IMR-90 (cell line): ENCODE measurements around the gene ITPKB. TPM values are rescaled to one million over a fixed set of nuclear protein-coding genes. Genes with fewer than 3 reads are reported as not detected.

ENCODE experiments used
- ATAC-seq: fragments of 200-7000 bp; cut with Tn5 transposase; 2 replicates; pipeline ENCODE4 v1.9.1; 2020; ENCODE audit warnings: low read depth, mild to moderate bottlenecking, moderate library complexity
- BruUV-seq: library from RNA; stranded (reverse); fragments of 400-500 nt; replicated peaks from 2 replicates; lab custom pipeline; 2021; lab: Mats Ljungman, UMichigan
- CTCF ChIA-PET: fragments of 300-600 bp; formaldehyde crosslinking; extraction: SDS; loops from one replicate; lab custom pipeline; 2021; ENCODE audit warnings: antibody characterized with exemption; lab: Yijun Ruan, JAX
- POLR2A ChIA-PET: fragments of 300-600 bp; sonication (Branson Sonifier 250); formaldehyde crosslinking; loops from one replicate; lab custom pipeline; 2022; ENCODE audit warnings: antibody characterized with exemption; ENCODE audit not compliant: unreplicated experiment; lab: Charles Lee
- DNase-seq: peaks from one replicate; pipeline ENCODE4 v3.0.0; 2013
- H2AFZ ChIP-seq: replicated peaks from 2 replicates; pipeline ENCODE3; 2013; ENCODE audit warnings: low read length, mild to moderate bottlenecking; ENCODE audit not compliant: poor library complexity
- H2AK5ac ChIP-seq: 2 replicates; pipeline ENCODE4 v1.6.1; 2013; ENCODE audit warnings: low read depth, low read length, inconsistent platforms
- H2AK9ac ChIP-seq: replicated peaks from 2 replicates; pipeline ENCODE3; 2013; ENCODE audit warnings: mild to moderate bottlenecking, low read depth, low read length, moderate library complexity; ENCODE audit not compliant: poor library complexity
- H2BK120ac ChIP-seq: 2 replicates; pipeline ENCODE4 v1.6.1; 2013; ENCODE audit warnings: low read depth, low read length, inconsistent platforms
- H2BK15ac ChIP-seq: 3 replicates; pipeline ENCODE4 v1.6.1; 2013; ENCODE audit warnings: low read depth, low read length, inconsistent platforms
- H2BK20ac ChIP-seq: 2 replicates; pipeline ENCODE4 v1.6.1; 2013; ENCODE audit warnings: low read depth, mild to moderate bottlenecking, inconsistent platforms, low read length, moderate library complexity
- H2BK5ac ChIP-seq: 2 replicates; pipeline ENCODE4 v1.6.1; 2013; ENCODE audit warnings: mild to moderate bottlenecking, low read depth, low read length, inconsistent platforms; ENCODE audit not compliant: poor library complexity, severe bottlenecking
- H3K14ac ChIP-seq: replicated peaks from 2 replicates; pipeline ENCODE4 v1.6.1; 2013; ENCODE audit warnings: low read depth, low read length, inconsistent platforms
- H3K18ac ChIP-seq: 2 replicates; pipeline ENCODE4 v1.6.1; 2013; ENCODE audit warnings: low read depth, low read length, control low read depth
- H3K23ac ChIP-seq: 2 replicates; pipeline ENCODE4 v1.6.1; 2013; ENCODE audit warnings: low read depth, low read length, inconsistent platforms
- H3K27ac ChIP-seq: 2 replicates; pipeline ENCODE4 v1.5.1; 2013; ENCODE audit warnings: mild to moderate bottlenecking, control low read depth, low read length; ENCODE audit not compliant: insufficient read depth
- H3K27me3 ChIP-seq: 2 replicates; pipeline ENCODE4 v1.6.1; 2013; ENCODE audit warnings: low read length; ENCODE audit not compliant: control insufficient read depth, insufficient read depth
- H3K36me3 ChIP-seq: 2 replicates; pipeline ENCODE4 v1.6.1; 2013; ENCODE audit warnings: low read length, mixed read lengths; ENCODE audit not compliant: control insufficient read depth, insufficient read depth
- H3K4ac ChIP-seq: 2 replicates; pipeline ENCODE4 v1.6.1; 2013; ENCODE audit warnings: low read depth, low read length, inconsistent platforms
- H3K4me1 ChIP-seq: 2 replicates; pipeline ENCODE4 v1.6.1; 2013; ENCODE audit warnings: low read length, mixed read lengths; ENCODE audit not compliant: control insufficient read depth, insufficient read depth
- H3K4me2 ChIP-seq: 2 replicates; pipeline ENCODE4 v1.6.1; 2013; ENCODE audit warnings: low read depth, mild to moderate bottlenecking, control low read depth, low read length, moderate library complexity
- H3K4me3 ChIP-seq: 2 replicates; pipeline ENCODE4 v1.5.1; 2013; ENCODE audit warnings: low read depth, mild to moderate bottlenecking, control low read depth, low read length, moderate library complexity; ENCODE audit not compliant: insufficient read depth
- H3K56ac ChIP-seq: 2 replicates; pipeline ENCODE4 v1.6.1; 2013; ENCODE audit warnings: low read length, inconsistent platforms; ENCODE audit not compliant: insufficient read depth; ENCODE audit errors: extremely low read depth
- H3K79me1 ChIP-seq, 2 experiments: 2 replicates each; pipeline ENCODE4 v1.6.1; 2013; ENCODE audit warnings: low read length in 2 of 2, inconsistent platforms in 1 of 2, low read depth in 1 of 2
- H3K9ac ChIP-seq: 2 replicates; pipeline ENCODE4 v1.6.1; 2013; ENCODE audit warnings: low read depth, low read length, control low read depth
- H3K9me1 ChIP-seq: 2 replicates; pipeline ENCODE4 v1.6.1; 2013; ENCODE audit warnings: low read length, inconsistent platforms; ENCODE audit not compliant: insufficient read depth
- H3K9me3 ChIP-seq: 2 replicates; pipeline ENCODE4 v1.6.1; 2013; ENCODE audit warnings: low read length; ENCODE audit not compliant: control insufficient read depth, insufficient read depth
- H4K20me1 ChIP-seq: 2 replicates; pipeline ENCODE4 v1.6.1; 2013; ENCODE audit warnings: low read length, inconsistent platforms; ENCODE audit not compliant: insufficient read depth
- H4K5ac ChIP-seq: 2 replicates; pipeline ENCODE4 v1.6.1; 2013; ENCODE audit warnings: mild to moderate bottlenecking, low read depth, low read length, control low read depth
- H4K8ac ChIP-seq, 2 experiments: 2 replicates each; pipeline ENCODE4 v1.6.1; 2013; ENCODE audit warnings: low read depth in 2 of 2, low read length in 2 of 2, control low read depth in 1 of 2, inconsistent platforms in 1 of 2
- H4K91ac ChIP-seq: 2 replicates; pipeline ENCODE4 v1.6.1; 2013; ENCODE audit warnings: low read depth, low read length, inconsistent platforms; ENCODE audit not compliant: insufficient read depth
- BHLHE40 ChIP-seq: fragments of 150-350 bp; IDR thresholded peaks from 2 replicates; pipeline ENCODE4 v1.6.1; 2016; ENCODE audit warnings: mild to moderate bottlenecking, low read depth, low read length
- CEBPB ChIP-seq: IDR thresholded peaks from 2 replicates; pipeline ENCODE4 v1.6.1; 2012; ENCODE audit warnings: low read depth, low read length, improper control_type of control experiment
- CHD1 ChIP-seq: IDR thresholded peaks from 2 replicates; pipeline ENCODE4 v1.6.1; 2012; ENCODE audit warnings: low read depth, low read length, improper control_type of control experiment
- FOS ChIP-seq: fragments of 150-350 bp; IDR thresholded peaks from 2 replicates; pipeline ENCODE4 v1.6.1; 2016; ENCODE audit warnings: low read depth, low read length
- MAFK ChIP-seq: IDR thresholded peaks from 2 replicates; pipeline ENCODE4 v1.6.1; 2012; ENCODE audit warnings: low read depth, low read length, improper control_type of control experiment
- MAZ ChIP-seq: IDR thresholded peaks from 2 replicates; pipeline ENCODE4 v1.6.1; 2012; ENCODE audit warnings: low read depth, mild to moderate bottlenecking, low read length, improper control_type of control experiment, moderate library complexity, borderline replicate concordance
- MXI1 ChIP-seq: IDR thresholded peaks from 2 replicates; pipeline ENCODE4 v1.6.1; 2012; ENCODE audit warnings: low read depth, mild to moderate bottlenecking, low read length, moderate library complexity, borderline replicate concordance
- NFE2L2 ChIP-seq: fragments of 150-350 bp; IDR thresholded peaks from 2 replicates; pipeline ENCODE4 v1.6.1; 2016; ENCODE audit warnings: low read depth, mild to moderate bottlenecking, low read length
- POLR2A ChIP-seq: IDR thresholded peaks from 2 replicates; pipeline ENCODE4 v1.6.1; 2012; ENCODE audit warnings: mild to moderate bottlenecking, low read depth, low read length
- RAD21 ChIP-seq: IDR thresholded peaks from 2 replicates; pipeline ENCODE4 v1.6.1; 2012; ENCODE audit warnings: low read length, improper control_type of control experiment
- RCOR1 ChIP-seq: IDR thresholded peaks from 2 replicates; pipeline ENCODE4 v1.6.1; 2012; ENCODE audit warnings: mild to moderate bottlenecking, low read length, improper control_type of control experiment; ENCODE audit not compliant: insufficient replicate concordance
- RFX5 ChIP-seq: IDR thresholded peaks from 2 replicates; pipeline ENCODE4 v1.8.0; 2012; ENCODE audit warnings: low read depth, mild to moderate bottlenecking, low read length, moderate library complexity
- SMC3 ChIP-seq: fragments of 150-350 bp; IDR thresholded peaks from 2 replicates; pipeline ENCODE4 v1.6.1; 2016; ENCODE audit warnings: low read depth, mild to moderate bottlenecking, antibody characterized with exemption, low read length, moderate library complexity
- WGBS, 2 experiments: methylation state at CpG; one replicate each; pipeline versions ENCODE4 v1.1.5 to v1.1.7; 2013; ENCODE audit warnings: missing lambda C conversion rate in 2 of 2; ENCODE audit not compliant: insufficient read length in 1 of 2; ENCODE audit errors: extremely low coverage in 2 of 2; 5-methylcytosine and 5-hydroxymethylcytosine counted together
- dilution Hi-C: fragments of 300-500 bp; cut with HindIII; formaldehyde crosslinking; loops from one replicate; pipeline ENCODE4 v1.14.3; 2018; ENCODE audit warnings: low sequenced_read_pairs; ENCODE audit not compliant: unreplicated experiment
- in situ Hi-C: fragments of 300-500 bp; cut with MboI; formaldehyde crosslinking; loops from 3 replicates; pipeline ENCODE4 v1.14.3; 2019; ENCODE audit warnings: low sequenced_read_pairs, inconsistent platforms, mixed read lengths
- intact Hi-C: fragments of 100-400 bp; cut with micrococcal nuclease; formaldehyde crosslinking; loops from 2 replicates; pipeline ENCODE4 v1.10.0; 2022
- polyA plus RNA-seq, 3 experiments: library from polyadenylated mRNA; depleted of rRNA; stranded (reverse); fragments of >200 nt; gene quantifications; 2 replicates each; pipeline ENCODE4 v1.2.3, GENCODE V29; 2012; ENCODE audit warnings: low replicate concordance in 1 of 3
- total RNA-seq: library from RNA; depleted of rRNA; stranded (reverse); fragments of >200 nt; gene quantifications from 2 replicates; pipeline ENCODE4 v1.2.3, GENCODE V29; 2012
- TF ChIP-seq, protein P1 (sequence below): fragments of 150-350 bp; IDR thresholded peaks from 2 replicates; pipeline ENCODE4 v1.6.1; 2017; ENCODE audit warnings: mild to moderate bottlenecking, antibody characterized with exemption, low read length, low read depth
- TF ChIP-seq, protein P2 (sequence below): fragments of 150-350 bp; IDR thresholded peaks from 2 replicates; pipeline ENCODE4 v1.6.1; 2016; ENCODE audit warnings: low read depth, mild to moderate bottlenecking, low read length, moderate library complexity, borderline replicate concordance
- TF ChIP-seq, protein P3 (sequence below): conservative IDR thresholded peaks from 2 replicates; pipeline ENCODE4 v1.5.1; 2012; ENCODE audit warnings: mild to moderate bottlenecking, low read depth, low read length, improper control_type of control experiment

The ITPKB gene
- total and polyA plus RNA-seq, 2 of the 4 experiments (the other 2 are of a cell fraction): 0.72 to 1.4 TPM

DNA sequence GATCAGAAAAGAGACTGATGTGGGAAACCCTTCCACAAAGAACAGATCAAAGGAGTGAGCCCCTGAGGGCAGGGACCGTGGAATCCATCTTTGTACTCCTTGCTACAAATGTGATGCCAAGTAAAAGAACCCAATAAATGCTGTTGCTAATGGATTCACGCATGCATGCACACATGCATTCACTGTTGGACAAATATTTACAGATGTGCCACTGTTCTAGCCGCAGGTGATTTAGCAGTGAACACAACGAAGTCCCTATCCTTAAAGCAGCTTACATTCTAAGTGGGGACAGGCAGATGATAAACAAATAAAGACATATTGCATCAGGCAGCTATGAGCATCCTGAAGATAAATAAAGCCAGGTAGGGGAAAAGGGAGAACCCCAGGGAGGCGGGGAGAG lies 67.8 kb downstream of the ITPKB start:
- Histone ChIP-seq H4K5ac (no peak overlapping the region), H3K4ac (no peak overlapping the region), H2BK5ac (no peak overlapping the region), H3K9me1 (peaks cover under 1% of the 10 kb centered on the region; the same call in 1 of the 2 replicates), H4K8ac (no peak overlapping the region), H3K56ac (no peak overlapping the region), H4K91ac (no peak overlapping the region), H3K9ac (no peak overlapping the region), H2AK9ac (no peak overlapping the region), H3K27ac (no peak overlapping the region), H3K18ac (no peak overlapping the region), H3K27me3 (no peaks in the 10 kb centered on the region), H3K4me2 (no peak overlapping the region), H2AK5ac (no peak overlapping the region), H3K4me1 (no peaks in the 10 kb centered on the region; the same call in 1 of the 2 replicates), H3K14ac (no peak overlapping the region), H4K20me1 (no peaks in the 10 kb centered on the region), H2BK120ac (no peak overlapping the region), H2BK20ac (no peak overlapping the region), H2BK15ac (no peak overlapping the region), H3K9me3 (no peaks in the 10 kb centered on the region), H2AFZ (no peak overlapping the region), H3K4me3 (no peak overlapping the region), H3K79me1 (0 out of 4 replicates have a peak, but pooled peaks cover 0 to 3% of the 10 kb centered on the region in 2 experiments), H3K36me3 (no peaks in the 10 kb centered on the region), H3K23ac (no peak overlapping the region)
- no peak for TF ChIP-seq CEBPB
- TF ChIP-seq BHLHE40: no peak
- no peak for TF ChIP-seq MXI1
- no peak for TF ChIP-seq RCOR1
- TF ChIP-seq NFE2L2: no peak
- TF ChIP-seq RFX5: no peak
- no peak for TF ChIP-seq MAZ
- no peak for TF ChIP-seq POLR2A
- TF ChIP-seq, protein P1, sequence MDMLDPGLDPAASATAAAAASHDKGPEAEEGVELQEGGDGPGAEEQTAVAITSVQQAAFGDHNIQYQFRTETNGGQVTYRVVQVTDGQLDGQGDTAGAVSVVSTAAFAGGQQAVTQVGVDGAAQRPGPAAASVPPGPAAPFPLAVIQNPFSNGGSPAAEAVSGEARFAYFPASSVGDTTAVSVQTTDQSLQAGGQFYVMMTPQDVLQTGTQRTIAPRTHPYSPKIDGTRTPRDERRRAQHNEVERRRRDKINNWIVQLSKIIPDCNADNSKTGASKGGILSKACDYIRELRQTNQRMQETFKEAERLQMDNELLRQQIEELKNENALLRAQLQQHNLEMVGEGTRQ: no peak
- no peak for TF ChIP-seq MAFK
- no peak for TF ChIP-seq SMC3
- TF ChIP-seq, protein P2, sequence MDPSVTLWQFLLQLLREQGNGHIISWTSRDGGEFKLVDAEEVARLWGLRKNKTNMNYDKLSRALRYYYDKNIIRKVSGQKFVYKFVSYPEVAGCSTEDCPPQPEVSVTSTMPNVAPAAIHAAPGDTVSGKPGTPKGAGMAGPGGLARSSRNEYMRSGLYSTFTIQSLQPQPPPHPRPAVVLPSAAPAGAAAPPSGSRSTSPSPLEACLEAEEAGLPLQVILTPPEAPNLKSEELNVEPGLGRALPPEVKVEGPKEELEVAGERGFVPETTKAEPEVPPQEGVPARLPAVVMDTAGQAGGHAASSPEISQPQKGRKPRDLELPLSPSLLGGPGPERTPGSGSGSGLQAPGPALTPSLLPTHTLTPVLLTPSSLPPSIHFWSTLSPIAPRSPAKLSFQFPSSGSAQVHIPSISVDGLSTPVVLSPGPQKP: no peak
- no peak for TF ChIP-seq RAD21
- no peak for TF ChIP-seq FOS
- TF ChIP-seq, protein P3, sequence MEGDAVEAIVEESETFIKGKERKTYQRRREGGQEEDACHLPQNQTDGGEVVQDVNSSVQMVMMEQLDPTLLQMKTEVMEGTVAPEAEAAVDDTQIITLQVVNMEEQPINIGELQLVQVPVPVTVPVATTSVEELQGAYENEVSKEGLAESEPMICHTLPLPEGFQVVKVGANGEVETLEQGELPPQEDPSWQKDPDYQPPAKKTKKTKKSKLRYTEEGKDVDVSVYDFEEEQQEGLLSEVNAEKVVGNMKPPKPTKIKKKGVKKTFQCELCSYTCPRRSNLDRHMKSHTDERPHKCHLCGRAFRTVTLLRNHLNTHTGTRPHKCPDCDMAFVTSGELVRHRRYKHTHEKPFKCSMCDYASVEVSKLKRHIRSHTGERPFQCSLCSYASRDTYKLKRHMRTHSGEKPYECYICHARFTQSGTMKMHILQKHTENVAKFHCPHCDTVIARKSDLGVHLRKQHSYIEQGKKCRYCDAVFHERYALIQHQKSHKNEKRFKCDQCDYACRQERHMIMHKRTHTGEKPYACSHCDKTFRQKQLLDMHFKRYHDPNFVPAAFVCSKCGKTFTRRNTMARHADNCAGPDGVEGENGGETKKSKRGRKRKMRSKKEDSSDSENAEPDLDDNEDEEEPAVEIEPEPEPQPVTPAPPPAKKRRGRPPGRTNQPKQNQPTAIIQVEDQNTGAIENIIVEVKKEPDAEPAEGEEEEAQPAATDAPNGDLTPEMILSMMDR: no peak
- no peak for TF ChIP-seq CHD1
- ChIA-PET CTCF (no interaction called here), POLR2A (no interaction called here)
- in situ Hi-C loops (no loop called here), dilution Hi-C loops (no loop called here), intact Hi-C loops (no loop called here)
- no peak for DNase-seq
- no TSS peak for BruUV-seq
- 100% methylated on average over 1 of the region's 5 CpGs; no CpG with 5 or more reads in 1 of the 2 experiments for WGBS, 2 experiments
- ATAC-seq: no peak
